NCI-H1417 (cell line): ENCODE measurements around the gene LAPTM5.
A peak's percentile ranks its signal among the peaks of the same experiment; 100 is the strongest.
"Not testable (repeated sequence)": the region's sequence is repeated elsewhere in the genome, so short reads cannot be mapped to it uniquely, and the experiment has no call there.

Experiments
- DNase-seq, 3 experiments: peaks; one replicate each; lab custom pipeline; 2025; lab: John Stamatoyannopoulos, UW

Gene LAPTM5

GRCh38 chr1:30757352-30758120 lies at the start of gene LAPTM5:
LAPTM5 (minus strand) TSS chr1:30757774; CDS start chr1:30757745, 29 bp downstream.
- DNase-seq: no peak

- DNase-seq: no peak
Measured at GRCh38 chr1:30806381-30807317, 49.1 kb upstream of the LAPTM5 start.

- DNase-seq: peak in 2 of 3 experiments; percentile 8 to 24
Measured at GRCh38 chr1:30805304-30806003, 47.9 kb upstream of the LAPTM5 start.

GRCh38 chr1:30804822-30805221 lies 47.2 kb upstream of the LAPTM5 start:
- no peak for DNase-seq

- DNase-seq: no peak
Measured at GRCh38 chr1:30804352-30804751, 46.8 kb upstream of the LAPTM5 start.

- DNase-seq: no peak
Measured at GRCh38 chr1:30803562-30803961, 46.0 kb upstream of the LAPTM5 start.

GRCh38 chr1:30801771-30802198 lies 44.2 kb upstream of the LAPTM5 start:
- DNase-seq: peak; percentile 72 to 82 (median 77)

- no peak for DNase-seq
Measured at GRCh38 chr1:30799233-30799511, 41.6 kb upstream of the LAPTM5 start.

- no peak for DNase-seq
Measured at GRCh38 chr1:30798389-30799232, 41.0 kb upstream of the LAPTM5 start.

GRCh38 chr1:30795026-30795425 lies 37.5 kb upstream of the LAPTM5 start:
- no peak for DNase-seq

- no peak for DNase-seq
Measured at GRCh38 chr1:30794260-30794659, 36.7 kb upstream of the LAPTM5 start.

GRCh38 chr1:30793209-30793608 lies 35.6 kb upstream of the LAPTM5 start:
- DNase-seq: no peak

- DNase-seq: no peak
Measured at GRCh38 chr1:30791868-30792267, 34.3 kb upstream of the LAPTM5 start.

GRCh38 chr1:30790850-30791778 lies 33.5 kb upstream of the LAPTM5 start:
- no peak for DNase-seq

GRCh38 chr1:30790256-30790525 lies 32.6 kb upstream of the LAPTM5 start:
- DNase-seq: not testable (repeated sequence)

GRCh38 chr1:30789388-30790255 lies 32.0 kb upstream of the LAPTM5 start:
- peak in 1 of 3 experiments; percentile 42 for DNase-seq

GRCh38 chr1:30788580-30789387 lies 31.2 kb upstream of the LAPTM5 start:
- no peak for DNase-seq

GRCh38 chr1:30787856-30788495 lies 30.4 kb upstream of the LAPTM5 start:
- DNase-seq: no peak
